CD4-positive, alpha-beta T cell treated with Interleukin-21 for 1 hour (primary cell): ENCODE data around the gene KPTN.

ENCODE experiments used
- DNase-seq: peaks from one replicate; pipeline ENCODE4 v3.0.0-alpha.2; 2020

The KPTN gene

DNA sequence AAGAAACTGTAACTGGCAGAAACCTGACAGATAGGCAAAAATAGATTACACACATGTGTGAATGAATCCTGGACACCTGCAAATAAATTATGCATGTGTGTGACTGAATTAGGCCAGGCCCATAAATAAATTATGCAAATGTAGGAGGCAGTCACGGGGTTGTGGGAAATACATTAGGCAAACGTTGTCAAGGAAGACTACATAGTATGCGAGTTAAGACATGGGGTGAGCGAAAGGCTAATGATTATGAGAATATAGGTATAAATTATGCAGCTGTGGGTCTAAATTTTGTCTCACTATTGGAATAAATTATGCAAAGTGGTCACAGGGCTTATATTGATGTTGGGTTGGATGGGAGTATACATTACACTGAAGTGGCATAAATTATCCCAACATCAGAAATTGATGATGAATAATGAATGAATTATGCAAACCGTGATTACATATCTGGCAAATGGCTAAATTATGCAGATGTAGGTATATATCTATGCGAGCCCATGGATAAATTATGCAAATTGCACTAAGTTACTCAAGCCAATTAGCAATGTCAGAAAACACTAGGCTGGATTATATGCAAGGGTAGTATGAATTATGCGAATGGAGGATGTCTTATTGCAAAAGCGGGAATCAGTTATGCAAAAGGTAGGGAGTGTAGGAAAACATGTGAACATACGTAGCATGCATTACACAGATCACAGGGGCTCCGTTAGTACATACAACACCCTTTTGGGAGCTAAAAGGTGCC lies 19.2 kb downstream of the KPTN start:
- no peak for DNase-seq

DNA sequence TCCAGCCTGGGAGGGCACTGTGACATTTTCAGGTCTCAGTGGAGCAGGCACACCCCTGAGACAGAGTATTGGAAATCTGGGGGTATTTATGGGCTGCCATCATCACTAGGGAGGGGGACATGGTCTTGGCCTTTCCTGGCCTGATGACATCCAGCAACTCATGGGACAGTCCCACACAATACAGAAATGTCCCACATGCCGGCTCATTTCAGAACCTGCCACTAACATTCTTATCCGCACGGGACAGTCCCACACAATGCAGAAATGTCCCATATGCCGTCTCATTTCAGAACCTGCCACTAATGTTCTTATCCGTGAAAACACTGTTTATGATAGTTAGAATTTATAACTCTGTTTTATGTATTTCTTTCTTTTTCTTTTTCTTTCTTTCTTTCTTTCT lies 22.1 kb downstream of the KPTN start:
- DNase-seq = no peak

DNA sequence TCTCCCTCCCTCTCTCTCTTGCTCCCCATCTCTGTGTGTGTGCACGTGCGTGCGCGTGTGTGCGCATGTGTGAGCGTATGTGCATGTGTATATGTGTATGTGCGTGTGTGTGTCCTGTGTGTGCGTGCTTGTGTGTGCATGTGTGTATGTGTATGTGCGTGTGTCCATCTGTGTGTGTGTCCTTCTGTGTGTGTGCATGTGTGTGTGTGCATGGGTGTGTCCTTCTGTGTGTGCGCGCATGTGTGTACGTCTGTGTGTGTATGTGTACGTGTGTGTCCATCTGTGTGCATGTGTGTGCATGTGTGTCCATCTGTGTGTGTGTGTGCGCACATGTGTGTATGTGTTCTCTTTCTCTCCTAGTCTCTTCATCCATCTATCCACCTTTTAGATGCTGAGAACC lies 24.5 kb downstream of the KPTN start:
- DNase-seq = no peak

DNA sequence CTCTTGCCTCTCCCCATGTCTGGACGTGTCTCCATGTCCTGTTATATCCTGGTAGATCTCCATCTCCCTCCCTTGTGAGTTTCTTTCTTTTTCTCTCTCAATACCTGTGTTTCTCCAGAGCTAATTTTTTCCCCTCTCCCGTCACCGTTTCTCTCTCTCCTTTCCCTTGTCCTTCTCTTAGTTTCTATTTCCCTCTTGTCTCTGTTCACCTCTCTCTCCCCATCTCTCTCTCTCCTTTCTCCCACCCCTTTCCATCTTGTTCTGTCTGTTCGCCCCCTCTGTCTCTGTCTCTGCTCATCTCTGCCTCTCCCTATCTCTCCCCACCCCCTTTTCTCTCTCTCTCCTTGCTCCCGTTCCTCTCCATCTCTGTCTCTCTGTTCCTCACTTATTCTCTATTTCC lies 25.3 kb downstream of the KPTN start:
- no peak for DNase-seq

DNA sequence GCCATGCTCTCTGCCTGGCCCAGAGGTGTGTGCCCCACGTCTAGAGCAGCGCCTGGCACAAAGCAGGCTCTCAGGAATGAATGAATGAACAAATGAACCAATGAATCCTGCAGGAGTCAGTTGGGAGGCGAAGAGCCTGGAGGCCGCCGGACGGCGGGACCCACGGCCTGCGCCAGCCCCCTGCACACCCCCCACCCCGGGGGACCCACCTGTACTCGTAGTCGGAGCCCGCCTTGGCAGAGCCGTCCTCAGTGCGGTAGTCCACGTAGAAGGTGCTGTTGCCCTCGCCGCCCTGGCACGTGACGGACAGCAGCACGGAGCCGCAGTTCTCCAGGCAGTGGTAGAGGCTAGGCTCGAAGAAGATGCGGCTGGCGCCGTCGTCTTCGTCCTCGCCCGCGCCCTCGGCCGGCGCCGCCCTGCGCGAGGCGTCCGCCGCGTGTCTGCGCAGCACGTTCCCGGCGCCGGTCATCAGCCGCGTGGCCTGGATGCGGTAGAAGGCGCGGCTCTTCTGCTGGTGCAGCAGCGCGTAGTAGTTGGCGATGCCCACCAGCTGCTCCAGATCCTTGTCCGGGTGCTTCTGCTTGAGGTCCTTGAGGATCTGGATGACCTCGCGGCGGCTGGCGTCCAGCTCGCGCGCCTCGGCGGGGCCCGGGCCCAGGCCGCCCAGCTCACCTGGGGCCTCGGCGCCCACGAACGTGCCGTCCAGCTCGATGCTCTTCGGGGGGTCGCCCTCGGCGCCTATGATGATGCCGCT lies 27.1 kb downstream of the KPTN start:
- DNase-seq = no peak

DNA sequence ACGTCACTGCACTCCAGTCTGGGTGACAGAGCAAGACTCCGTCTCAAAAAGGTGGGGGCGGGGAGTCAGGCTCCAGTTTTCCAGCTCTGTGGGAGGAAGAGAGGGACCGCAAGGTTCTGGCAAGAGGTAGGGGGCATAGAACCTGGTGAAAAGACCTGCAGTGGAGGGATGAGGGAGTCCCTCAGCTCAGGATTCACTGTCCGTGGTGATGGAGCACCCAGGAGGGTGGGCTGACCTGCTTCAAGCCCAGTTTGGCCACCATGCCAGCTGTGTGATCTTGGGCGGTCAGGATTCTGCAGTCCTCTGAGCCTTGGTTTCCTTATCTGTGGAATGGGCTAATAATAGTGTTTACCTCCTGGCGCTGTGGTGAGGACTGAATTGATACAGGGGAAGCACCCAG lies 33.5 kb downstream of the KPTN start:
- no peak for DNase-seq

DNA sequence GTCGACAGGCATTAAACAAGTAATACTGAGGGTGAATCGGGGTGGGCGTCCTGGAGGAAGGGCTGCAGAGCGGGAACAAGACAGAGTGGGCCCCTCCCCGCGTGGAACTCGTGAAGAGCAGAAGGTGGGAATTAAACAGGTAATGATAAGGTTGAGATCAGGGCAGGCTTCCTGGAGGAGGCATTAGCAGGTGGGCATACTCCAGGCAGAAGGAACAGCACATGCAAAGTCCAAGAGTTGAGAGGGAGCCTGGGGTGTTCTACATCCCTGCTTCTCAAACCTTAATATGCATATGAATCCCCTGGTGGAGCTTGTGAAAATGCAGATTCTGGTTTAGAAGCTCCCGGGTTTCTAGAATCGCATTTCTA lies 35.7 kb downstream of the KPTN start:
- no peak for DNase-seq

DNA sequence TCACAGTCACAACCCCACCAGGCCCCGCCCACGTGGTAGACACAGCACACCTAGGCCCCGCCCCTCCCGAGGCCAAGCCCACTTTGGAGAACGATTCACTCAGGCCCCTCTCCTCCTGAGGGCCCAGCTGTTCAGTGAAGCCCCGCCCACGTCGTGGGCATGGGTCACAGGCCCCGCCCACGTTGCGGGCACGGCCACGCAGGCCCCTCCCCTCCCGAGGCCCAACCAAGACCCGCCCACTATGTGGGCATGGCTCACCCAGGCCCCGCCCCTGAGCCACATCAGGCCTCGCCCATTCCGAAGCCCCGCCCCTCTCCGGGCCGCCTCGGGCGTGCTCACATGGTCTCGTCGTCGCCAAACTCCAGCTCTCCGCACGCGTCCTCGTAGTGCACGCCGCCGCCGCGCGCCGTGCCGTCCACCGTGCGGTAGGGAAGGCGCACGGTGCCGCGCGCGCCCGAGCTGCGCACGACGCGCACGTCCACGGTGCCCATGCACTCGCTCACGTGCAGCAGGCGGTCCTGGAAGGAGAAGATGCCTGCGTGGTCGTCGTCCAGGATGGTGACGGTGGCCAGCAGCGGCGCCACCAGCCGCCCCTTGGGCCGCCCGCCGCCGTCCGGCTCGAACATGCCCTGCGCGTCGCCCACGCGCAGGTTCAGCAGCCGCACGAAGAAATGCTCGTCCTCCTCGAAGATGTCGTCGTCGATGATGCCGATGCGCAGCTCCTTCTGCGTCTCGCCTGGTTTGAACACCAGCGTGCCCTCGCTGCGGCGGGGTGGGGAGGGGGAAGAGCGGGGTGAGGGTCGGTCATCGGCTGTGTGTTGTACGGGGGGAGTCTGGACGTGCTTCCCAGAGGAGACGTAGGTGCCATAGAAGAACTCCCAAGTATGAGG lies 36.3 kb downstream of the KPTN start:
- peak; percentile 48 for DNase-seq

DNA sequence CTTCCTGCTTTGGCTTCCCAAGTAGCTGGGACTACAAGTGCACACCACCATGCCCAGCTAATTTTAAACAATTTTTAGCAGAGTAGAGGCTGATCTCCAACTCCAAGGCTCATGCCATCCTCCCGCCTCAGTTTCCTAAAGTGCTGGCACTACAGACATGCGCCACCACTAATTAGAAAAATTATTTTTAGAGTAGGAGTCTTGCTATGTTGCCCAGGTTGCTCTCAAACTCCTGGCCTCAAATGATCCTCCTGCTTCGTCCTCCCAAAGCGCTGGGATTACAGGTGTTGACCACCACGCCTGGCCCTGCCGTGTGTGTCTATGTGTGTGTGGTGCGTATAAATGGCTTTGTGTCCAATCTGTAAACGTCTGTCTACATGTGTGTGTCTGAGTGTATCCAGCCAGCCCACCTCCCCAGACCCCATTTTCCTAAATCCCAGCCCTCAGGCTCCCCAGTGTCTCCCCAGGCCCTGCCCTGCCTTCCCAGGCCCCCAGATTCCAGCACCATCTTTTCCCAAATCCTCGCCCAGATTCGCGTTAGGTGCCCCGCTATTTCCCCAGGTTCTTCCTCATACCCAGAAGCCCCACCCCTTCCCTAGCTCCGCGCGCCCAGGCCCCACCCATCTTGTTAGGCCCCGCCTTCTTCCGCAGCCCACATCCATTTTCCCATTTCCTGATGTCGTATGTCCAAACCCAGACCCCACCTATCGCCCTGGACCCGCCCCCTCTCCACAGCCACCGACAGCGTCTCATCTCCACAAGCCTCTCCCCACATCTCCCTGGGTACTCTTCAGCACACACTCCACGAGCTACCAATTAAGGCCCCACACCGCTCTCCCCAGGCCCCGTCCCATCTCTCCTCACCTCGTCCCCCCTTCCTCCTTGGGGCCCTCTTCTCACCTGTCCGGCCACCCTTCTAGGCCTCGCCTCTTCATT lies 37.2 kb downstream of the KPTN start:
- peak; percentile 21 for DNase-seq

DNA sequence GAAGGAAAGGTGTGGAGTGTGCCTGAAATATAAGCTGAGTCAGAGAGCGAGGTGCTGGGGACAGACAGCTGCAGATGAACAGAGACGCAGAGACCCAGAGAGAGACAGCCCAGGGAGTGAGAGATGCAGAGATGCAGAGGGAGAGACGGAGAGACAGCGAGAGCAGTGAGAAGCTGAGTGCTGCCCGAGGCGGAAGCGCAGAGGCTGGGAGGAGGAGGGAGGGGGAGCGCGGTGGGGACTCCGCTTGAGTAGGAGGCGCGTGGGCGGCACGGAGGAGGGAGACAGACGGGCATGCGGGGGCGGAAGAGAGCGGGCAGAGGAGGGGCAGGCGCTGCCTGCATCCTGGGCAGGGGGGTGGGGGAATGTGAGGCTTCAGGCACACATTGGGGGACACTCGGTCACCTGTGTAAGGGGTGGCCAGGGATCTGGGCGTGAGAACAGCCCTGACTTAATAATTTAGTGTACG lies 38.0 kb downstream of the KPTN start:
- peak; percentile 70 for DNase-seq

DNA sequence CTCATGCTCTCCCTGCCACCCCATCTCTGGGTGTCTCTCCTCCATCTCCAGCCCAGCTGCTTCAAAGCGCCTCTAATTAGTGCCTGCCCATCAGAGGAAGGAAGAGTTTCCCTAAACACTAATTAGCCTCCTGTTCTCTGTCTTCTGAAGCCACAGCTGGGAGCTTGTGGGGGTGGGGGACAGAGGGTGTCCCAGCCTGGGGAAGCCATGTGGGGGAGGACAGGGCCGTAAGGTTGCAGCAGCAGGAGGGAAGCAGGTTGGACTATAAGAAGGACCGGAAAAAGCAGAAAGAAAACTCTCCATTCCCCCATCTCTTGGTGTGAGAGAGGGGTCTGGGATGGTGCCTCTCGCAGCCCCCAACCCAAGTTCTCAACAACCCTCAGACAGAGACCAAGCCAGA lies 38.5 kb downstream of the KPTN start:
- DNase-seq = no peak

DNA sequence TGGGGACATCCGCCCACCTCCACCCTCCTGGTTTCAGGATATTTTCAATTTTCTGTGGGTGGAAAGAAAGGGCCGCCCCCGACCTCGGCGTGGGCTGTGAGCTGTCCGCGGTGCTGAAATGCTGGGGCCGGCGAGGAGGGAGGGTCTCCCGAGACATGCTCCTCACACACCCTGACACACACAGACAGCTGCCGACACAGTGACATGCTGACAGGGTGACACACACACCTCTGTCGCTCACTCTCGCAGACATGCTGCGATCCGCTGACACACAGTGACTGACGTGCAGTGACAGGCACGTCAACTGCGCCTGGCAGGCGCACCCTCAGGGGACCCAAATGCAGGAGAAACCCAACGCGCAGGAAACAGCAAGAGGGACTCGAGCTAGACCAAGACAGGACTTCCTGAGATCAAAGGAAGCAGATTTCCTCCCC lies 39.6 kb downstream of the KPTN start:
- DNase-seq = peak; percentile 44

DNA sequence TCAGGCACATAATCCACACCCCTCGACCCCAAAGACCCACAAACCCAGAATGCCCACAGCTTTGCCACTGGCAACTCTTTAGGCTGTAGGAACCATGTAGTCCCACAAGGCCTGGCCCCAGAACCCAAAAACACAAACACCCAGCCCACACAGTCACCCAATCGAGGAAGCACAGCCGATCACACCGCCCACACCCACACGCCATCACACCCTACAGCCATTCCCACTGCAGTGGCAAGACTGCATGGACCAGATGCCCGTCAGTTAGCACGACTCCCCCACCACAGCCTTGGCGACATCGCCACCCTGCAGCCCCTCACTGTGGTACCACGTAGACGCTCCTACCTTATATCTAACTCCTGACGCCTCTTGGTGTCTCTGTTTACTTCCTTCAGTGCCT lies 40.7 kb downstream of the KPTN start:
- no peak for DNase-seq

DNA sequence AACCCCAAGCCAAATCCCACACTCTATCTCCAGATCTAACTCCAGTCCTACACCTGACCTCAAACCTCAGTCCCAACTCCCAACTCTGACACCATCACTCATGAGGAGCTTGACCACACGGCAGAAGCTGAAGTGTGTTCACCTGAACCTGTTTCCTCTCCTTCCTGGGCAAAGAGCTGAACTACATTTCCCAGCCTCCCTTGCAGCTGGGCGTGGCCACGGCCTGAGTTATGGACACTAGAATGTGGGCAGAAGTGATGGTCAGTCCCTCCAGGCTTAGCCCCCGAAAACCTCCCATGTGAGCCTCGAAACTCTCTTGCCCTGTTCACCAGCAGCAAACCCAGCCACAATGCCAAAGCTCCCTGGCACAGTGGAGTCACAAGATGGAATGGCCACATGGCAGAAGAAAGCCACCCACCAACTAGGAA lies 45.2 kb downstream of the KPTN start:
- DNase-seq = no peak

DNA sequence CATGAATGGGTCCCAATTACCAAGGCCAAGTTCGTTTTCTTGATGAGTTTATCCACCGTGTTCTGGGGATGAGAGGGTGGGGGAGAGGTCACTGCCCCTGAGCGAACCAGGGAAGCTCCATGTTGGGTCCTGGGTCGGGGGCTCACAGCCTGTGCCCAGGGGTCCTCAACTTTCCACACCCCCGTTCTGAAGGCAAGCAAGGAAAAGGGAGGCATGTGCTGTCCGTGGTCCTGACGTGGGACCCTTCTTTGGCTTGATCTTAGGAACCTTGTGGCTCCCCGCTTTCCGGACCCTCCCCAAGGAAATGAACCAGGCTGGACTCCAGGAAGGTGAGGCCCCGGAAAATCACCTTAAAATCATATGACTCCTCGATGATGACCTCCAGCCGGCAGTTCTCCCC lies 46.5 kb downstream of the KPTN start:
- no peak for DNase-seq

DNA sequence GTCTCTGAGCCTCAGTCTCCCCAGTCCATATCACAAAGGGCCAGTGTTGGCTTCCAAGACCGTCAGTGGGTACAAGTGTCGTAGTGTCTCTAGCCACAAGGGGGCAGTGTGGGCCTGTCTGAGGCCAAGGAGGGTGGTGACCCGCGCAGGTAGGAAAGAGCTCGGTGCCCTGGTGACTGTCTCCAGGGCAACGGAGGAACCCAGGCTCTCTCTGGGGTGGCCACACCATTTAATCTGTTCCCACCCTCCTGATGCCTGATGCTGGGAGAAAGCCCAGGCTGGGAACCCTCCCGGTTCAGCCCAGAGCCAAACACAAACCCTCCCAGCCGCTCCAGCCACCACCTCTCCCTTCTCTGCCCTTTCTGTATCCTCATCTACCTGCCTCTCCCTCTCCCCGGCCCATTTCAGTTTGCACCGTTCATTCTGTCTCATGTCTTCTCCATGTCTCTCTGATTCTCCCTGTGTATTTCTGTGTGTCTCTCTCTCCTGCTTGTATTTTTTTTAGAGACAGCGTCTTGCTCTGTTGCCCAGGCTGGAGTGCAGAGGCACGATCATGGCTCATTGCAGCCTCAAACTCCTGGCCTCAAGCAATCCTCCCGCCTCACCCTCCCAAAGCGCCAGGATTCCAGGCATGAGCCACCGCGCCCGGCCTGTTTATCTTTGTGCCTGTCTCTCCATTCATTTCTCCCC lies 47.2 kb downstream of the KPTN start:
- peak; percentile 84 for DNase-seq

DNA sequence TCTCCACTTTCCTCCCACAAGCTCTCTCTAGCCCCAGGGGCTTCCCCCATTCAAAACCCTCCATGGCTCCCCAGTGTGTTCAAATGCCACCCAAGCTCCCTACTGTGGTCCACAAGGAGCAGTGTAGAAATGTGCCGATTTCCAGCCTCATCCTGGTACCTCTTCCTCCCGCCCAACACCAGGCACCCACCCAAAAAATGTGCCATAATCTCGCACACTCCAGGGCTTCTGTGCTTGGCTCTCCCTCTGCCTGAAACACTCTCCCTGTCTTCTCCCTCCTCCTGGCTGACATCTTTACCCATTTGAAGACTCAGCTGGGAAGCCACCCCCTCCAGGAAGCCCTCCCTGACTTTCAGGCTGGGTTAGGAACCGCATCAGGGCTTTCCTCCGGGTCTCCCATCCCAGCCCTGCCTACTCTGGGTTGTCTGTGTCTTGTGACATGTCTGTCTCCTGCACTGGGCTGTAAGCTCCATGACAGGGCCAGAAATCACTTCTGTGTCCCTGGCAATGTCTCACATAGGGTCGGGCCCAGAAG lies 48.1 kb downstream of the KPTN start:
- DNase-seq = no peak

DNA sequence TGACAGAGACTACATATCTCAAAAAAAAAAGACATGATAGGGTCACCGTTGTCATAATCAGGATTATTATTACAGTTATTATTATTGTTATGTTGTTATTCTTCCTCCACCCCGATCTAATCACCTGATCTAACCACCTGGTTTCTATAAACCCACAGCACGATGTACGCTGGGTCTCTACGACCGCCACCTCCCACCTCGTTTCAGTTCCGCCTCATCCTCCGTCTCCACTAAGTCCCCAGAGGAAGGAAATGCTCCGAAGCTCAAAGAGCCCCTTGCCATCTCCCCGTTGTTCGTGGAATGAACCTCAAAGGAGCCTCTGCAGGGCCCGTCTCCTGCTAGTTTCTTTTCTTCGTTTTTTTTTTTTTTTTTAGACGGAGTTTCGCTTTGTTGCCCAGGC lies 48.8 kb downstream of the KPTN start:
- peak; percentile 35 for DNase-seq

DNA sequence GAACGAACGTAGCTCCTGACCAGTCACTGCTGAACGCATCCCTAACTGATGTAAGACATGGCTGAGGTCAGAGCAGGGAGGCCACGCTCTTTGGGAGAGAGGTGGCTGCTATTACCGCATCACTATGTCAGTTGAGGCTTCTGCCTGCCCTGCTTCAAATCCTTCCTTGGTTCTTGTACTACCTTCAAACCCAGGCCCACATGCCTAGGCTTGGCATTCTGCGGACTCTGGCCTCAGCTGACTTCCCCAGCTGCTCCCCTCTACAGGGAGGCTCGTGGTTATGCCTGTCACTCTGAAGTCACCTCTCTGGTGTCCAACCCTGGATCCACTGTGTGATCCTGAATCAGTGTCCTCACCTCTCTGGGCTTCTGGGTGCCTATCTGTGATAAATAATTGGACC lies 49.9 kb downstream of the KPTN start:
- DNase-seq = no peak

DNA sequence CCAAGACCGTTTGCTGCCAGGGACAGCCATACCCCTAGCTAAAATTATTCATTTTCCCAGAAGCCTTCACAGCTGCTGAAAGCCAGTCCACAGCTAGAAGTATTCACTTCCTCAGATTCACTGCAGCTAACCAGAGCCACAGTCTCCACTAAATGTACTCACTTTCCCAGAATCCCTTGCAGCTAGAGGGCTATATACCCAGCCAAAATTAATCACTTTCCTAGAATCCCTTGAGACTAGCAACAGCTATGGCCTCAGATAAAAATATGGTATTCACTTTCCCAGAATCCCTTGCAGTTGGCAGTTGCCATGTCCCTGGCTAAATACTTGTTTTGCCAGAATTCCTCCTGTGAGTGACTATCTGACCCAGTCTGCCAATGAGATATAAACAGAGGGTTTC lies 50.9 kb downstream of the KPTN start:
- DNase-seq = no peak

DNA sequence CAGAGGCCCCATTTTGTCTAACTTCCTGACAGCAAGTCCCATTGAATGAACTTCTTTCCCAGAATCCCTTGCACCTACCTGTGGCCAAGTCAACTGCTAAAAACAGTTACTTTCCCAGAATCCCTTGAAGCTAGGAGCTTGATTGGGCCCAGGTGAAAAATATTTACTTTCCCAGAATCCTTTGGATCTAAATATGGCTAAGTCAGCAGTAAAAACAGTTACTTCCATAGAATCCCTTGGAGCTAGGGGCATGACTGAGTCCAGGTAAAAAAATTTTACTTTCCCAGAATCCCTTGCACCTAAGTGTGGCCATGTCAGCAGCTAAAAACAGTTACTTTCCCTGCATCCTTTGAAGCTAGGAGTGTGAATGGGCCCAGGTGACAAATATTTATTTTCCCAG lies 51.5 kb downstream of the KPTN start:
- no peak for DNase-seq
